SU-DHL-6 (cell line): ENCODE results near the gene UCP1.

ENCODE experiments used
- H2AFZ ChIP-seq: fragments of 200-600 bp; sonication (generic); 2 replicates; pipeline ENCODE4 v1.6.1; 2014; ENCODE audit warnings: low read depth, mild to moderate bottlenecking, moderate library complexity, mixed read lengths, antibody characterized with exemption, low read length; ENCODE audit not compliant: severe bottlenecking
- H3F3A ChIP-seq: fragments of 200-600 bp; shearing (Covaris generic); 2 replicates; pipeline ENCODE4 v1.6.0; 2016; ENCODE audit warnings: antibody characterized with exemption, mild to moderate bottlenecking; ENCODE audit not compliant: insufficient read depth
- H3K27ac ChIP-seq: fragments of 200-600 bp; sonication (generic); 2 replicates; pipeline ENCODE4 v1.5.1; 2016; ENCODE audit warnings: low read depth, mild to moderate bottlenecking, low read length, moderate library complexity, mixed read lengths
- H3K27me3 ChIP-seq: fragments of 200-600 bp; sonication (generic), shearing (Covaris generic); 2 replicates; pipeline ENCODE4 v1.6.0; 2014; ENCODE audit warnings: mild to moderate bottlenecking, low read length
- H3K36me3 ChIP-seq: fragments of 200-600 bp; sonication (generic); 2 replicates; pipeline ENCODE4 v1.6.1; 2014; ENCODE audit warnings: mild to moderate bottlenecking, low read length, mixed read lengths
- H3K4me2 ChIP-seq: fragments of 300-600, 200-600 bp; shearing (Covaris generic), sonication (generic); 2 replicates; pipeline ENCODE4 v1.6.0; 2014; ENCODE audit warnings: low read length, low read depth, mild to moderate bottlenecking; ENCODE audit not compliant: poor library complexity, severe bottlenecking
- H3K4me3 ChIP-seq: fragments of 200-600 bp; sonication (generic); 2 replicates; pipeline ENCODE4 v1.5.1; 2014; ENCODE audit warnings: antibody characterized with exemption, low read length, mild to moderate bottlenecking, mixed read lengths; ENCODE audit not compliant: insufficient read depth, poor library complexity, severe bottlenecking
- H3K79me2 ChIP-seq: fragments of 200-600 bp; sonication (generic); 2 replicates; pipeline ENCODE4 v1.6.1; 2014; ENCODE audit warnings: mild to moderate bottlenecking, low read length, moderate library complexity; ENCODE audit not compliant: insufficient read depth
- H3K9ac ChIP-seq: fragments of 200-600 bp; sonication (generic); 2 replicates; pipeline ENCODE4 v1.7.0; 2014; ENCODE audit warnings: mild to moderate bottlenecking, low read length
- H3K9me2 ChIP-seq: fragments of 200-600 bp; sonication (generic); replicated peaks from 2 replicates; pipeline ENCODE4 v1.6.1; 2014; ENCODE audit warnings: low read length; ENCODE audit not compliant: insufficient read depth
- H3K9me3 ChIP-seq: fragments of 200-600 bp; sonication (generic); 2 replicates; pipeline ENCODE4 v1.6.1; 2014; ENCODE audit warnings: low read length, mixed read lengths; ENCODE audit not compliant: insufficient read depth
- H4K20me1 ChIP-seq: fragments of 200-600 bp; sonication (generic); 2 replicates; pipeline ENCODE4 v1.6.1; 2014; ENCODE audit warnings: low read depth, mild to moderate bottlenecking, antibody characterized with exemption, low read length, moderate library complexity, mixed read lengths
- EZH2phosphoT487 ChIP-seq: fragments of 200-600 bp; sonication (generic), shearing (Covaris generic); conservative IDR thresholded peaks from 2 replicates; pipeline ENCODE4 v1.6.1; 2018; ENCODE audit warnings: mild to moderate bottlenecking, antibody characterized with exemption, low read length, moderate library complexity, mixed read lengths
- TF ChIP-seq, protein P1 (sequence below): fragments of 200-600 bp; sonication (generic); IDR thresholded peaks from one replicate; pipeline ENCODE4 v1.5.1; 2017; ENCODE audit warnings: antibody characterized with exemption, mild to moderate bottlenecking, low read length, moderate library complexity; ENCODE audit not compliant: insufficient read depth, poor library complexity, severe bottlenecking

The UCP1 gene, protein sequence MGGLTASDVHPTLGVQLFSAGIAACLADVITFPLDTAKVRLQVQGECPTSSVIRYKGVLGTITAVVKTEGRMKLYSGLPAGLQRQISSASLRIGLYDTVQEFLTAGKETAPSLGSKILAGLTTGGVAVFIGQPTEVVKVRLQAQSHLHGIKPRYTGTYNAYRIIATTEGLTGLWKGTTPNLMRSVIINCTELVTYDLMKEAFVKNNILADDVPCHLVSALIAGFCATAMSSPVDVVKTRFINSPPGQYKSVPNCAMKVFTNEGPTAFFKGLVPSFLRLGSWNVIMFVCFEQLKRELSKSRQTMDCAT

DNA sequence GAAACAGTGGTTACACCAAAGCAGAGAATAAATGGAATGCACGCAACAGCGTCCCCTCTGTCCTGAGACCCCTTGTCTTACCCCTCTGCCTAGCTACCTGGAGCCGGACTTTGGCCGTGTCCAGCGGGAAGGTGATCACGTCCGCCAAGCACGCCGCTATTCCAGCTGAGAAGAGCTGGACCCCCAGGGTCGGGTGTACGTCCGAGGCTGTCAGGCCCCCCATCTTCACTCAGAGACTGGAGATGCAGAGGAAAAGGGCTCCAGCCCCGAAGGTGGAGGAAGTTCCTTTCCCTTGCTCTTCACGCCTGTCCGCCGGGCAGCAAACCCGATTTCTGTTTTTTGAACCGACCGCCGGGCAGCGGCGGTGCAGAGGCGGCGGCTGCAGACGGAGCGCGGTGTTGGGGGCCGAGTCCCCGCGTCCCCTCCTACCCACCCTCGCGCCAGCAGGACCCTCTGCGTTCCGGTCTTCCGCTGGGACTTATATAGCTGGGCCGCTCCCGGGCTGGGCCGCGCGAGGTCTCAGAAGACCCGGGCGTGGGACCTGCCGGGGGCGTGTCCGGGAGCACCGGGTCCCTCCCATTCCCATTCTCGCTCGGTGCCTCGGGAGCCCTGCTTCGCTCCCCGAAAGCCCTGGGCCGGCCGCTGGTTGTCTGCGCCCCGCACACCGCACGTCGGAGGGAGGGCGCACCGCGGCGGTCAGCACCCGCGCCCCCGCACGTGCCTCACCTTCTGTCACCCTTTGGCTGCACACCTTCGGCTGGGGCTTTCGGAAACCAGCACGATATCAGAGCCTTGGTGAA is at the start of gene UCP1:
UCP1 (minus strand) TSS at position 455 of the 800 bp plus-strand sequence; CDS start at position 223, 232 bp downstream.
- no peak within 1 kb of the TSS for H2AFZ ChIP-seq

DNA sequence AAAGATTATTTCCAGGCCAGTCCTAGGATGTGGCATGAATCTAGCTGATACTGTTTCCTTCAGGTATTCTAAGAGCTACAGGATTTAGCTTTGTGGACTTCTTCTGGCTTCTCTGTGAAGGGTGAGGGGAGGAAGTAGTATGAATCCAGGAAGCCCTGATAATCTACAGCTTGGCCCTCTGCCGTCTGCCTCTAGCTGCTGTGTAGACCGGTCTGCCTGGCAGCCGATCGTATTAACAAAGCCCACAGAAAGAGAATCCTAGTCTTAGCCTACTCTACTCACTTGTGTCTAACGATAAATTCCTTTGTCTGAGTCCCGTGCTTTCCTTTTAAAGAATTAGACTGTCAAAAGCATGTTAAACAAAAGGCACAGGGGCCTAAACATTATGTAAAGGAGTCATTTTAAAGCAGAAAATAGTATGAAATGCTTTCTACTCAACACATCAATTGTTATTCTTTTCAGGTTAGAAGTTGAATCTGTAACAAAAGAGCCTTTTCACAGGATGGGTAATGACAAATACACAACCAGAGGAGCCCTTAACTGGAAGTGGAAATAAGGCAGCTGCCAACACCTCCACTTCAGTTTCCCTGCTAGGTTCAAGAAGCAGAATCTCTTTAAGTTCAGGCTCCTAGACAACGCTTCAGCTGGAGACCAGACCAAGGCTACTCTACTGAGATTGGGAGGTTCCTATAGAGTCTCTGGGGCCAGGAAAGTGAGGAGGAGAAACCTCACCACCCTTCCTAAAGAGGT is 48.9 kb upstream of the UCP1 start:
- Histone ChIP-seq H3K9me3 (no peaks in the 10 kb centered on the region), H3K9ac (no peak overlapping the region), H4K20me1 (no peaks in the 10 kb centered on the region)

More for the DNA sequence above, at the start of gene UCP1:
- no peak within 1 kb of the TSS for H3K4me2 ChIP-seq
- H3K9ac ChIP-seq, result no peak within 1 kb of the TSS
- no peak within 1 kb of the TSS for H3K27ac ChIP-seq
- H3K4me3 ChIP-seq, result no peak within 1 kb of the TSS
- H4K20me1 ChIP-seq, result no peaks in the 10 kb centered on the region
- H3K79me2 ChIP-seq, result no peaks in the 10 kb centered on the region
- H3K9me2 ChIP-seq, result no peaks in the 10 kb centered on the region
- no peaks in the 10 kb centered on the region for H3K9me3 ChIP-seq
- TF ChIP-seq, protein P1, sequence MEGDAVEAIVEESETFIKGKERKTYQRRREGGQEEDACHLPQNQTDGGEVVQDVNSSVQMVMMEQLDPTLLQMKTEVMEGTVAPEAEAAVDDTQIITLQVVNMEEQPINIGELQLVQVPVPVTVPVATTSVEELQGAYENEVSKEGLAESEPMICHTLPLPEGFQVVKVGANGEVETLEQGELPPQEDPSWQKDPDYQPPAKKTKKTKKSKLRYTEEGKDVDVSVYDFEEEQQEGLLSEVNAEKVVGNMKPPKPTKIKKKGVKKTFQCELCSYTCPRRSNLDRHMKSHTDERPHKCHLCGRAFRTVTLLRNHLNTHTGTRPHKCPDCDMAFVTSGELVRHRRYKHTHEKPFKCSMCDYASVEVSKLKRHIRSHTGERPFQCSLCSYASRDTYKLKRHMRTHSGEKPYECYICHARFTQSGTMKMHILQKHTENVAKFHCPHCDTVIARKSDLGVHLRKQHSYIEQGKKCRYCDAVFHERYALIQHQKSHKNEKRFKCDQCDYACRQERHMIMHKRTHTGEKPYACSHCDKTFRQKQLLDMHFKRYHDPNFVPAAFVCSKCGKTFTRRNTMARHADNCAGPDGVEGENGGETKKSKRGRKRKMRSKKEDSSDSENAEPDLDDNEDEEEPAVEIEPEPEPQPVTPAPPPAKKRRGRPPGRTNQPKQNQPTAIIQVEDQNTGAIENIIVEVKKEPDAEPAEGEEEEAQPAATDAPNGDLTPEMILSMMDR, result no peak
- TF ChIP-seq EZH2phosphoT487, result no peak
- no peaks in the 10 kb centered on the region for H3F3A ChIP-seq
- H3K27me3 ChIP-seq, result no peaks in the 10 kb centered on the region
- no peaks in the 10 kb centered on the region for H3K36me3 ChIP-seq

DNA sequence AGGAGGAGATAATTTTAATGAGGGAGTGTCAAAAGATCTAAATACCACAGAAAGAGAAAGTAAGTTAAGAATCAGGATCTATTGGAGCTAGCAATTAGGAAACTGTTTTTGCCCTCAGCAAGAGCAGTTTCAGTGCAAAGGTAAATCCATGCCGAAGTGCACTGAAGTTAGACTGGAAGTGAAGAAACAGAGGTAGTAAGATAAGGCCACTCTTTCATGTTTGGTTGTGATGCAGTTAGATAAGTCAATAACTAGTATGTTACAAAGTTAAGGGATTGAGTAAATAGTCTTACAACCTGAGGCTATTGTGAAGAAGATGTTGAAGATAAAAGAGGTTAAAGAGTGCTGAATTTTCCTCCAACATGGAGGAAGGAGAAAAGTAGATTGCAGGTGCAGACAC is 46.7 kb upstream of the UCP1 start:
- no peaks in the 10 kb centered on the region for H3K27me3 ChIP-seq
- TF ChIP-seq, protein P1, result no peak
- TF ChIP-seq EZH2phosphoT487, result no peak
- no peaks in the 10 kb centered on the region for H4K20me1 ChIP-seq
- H3F3A ChIP-seq, result peaks cover 1% of the 10 kb centered on the region
- peak overlapping the region; percentile 31 for H2AFZ ChIP-seq
- no peaks in the 10 kb centered on the region for H3K9me3 ChIP-seq
- H3K36me3 ChIP-seq, result no peaks in the 10 kb centered on the region
- H3K9ac ChIP-seq, result no peak overlapping the region
- no peaks in the 10 kb centered on the region for H3K9me2 ChIP-seq
- no peaks in the 10 kb centered on the region for H3K79me2 ChIP-seq
- H3K4me3 ChIP-seq, result no peak overlapping the region
- H3K27ac ChIP-seq, result no peak overlapping the region
- no peak overlapping the region for H3K4me2 ChIP-seq

More for the DNA sequence above, 48.9 kb upstream of the UCP1 start:
- TF ChIP-seq EZH2phosphoT487, result no peak
- TF ChIP-seq, protein P1, result no peak
- Histone ChIP-seq H3K27me3 (no peaks in the 10 kb centered on the region), H3K4me2 (no peak overlapping the region), H2AFZ (peak overlapping the region; percentile 45), H3K79me2 (no peaks in the 10 kb centered on the region), H3F3A (peaks cover 11% of the 10 kb centered on the region), H3K27ac (peak overlapping the region; percentile 29; the same call in 1 of the 2 replicates), H3K9me2 (no peaks in the 10 kb centered on the region), H3K4me3 (no peak overlapping the region), H3K36me3 (no peaks in the 10 kb centered on the region)
